Natural killer cell (primary cell): ENCODE results near the gene BTBD1. TPM values are rescaled to one million over a fixed set of nuclear protein-coding genes. Genes with fewer than 3 reads are reported as not detected.

Experiments
- ATAC-seq, 3 donors: fragments of 150-1000 bp in 2 of 3; fragments of 200-7000 bp in 1 of 3; cut with Tn5 transposase; 1 replicate in 1 of 3; 2 replicates in 2 of 3; pipeline ENCODE4 v1.10.0; 2021; ENCODE audit warnings: mild to moderate bottlenecking in 2 of 3, moderate library complexity in 2 of 3
- DNase-seq, 2 donors: peaks; one replicate each; pipeline versions ENCODE4 v3.0.0 to v3.0.0-alpha.2; 2013 to 2021; ENCODE audit warnings: mixed read lengths in 1 of 2
- H3K27ac ChIP-seq: one replicate; pipeline ENCODE4 v1.5.1; 2013; ENCODE audit warnings: mild to moderate bottlenecking, low read length
- H3K27me3 ChIP-seq: one replicate; pipeline ENCODE4 v1.6.1; 2013; ENCODE audit warnings: low read length; ENCODE audit not compliant: control insufficient read depth, insufficient read depth
- H3K36me3 ChIP-seq: one replicate; pipeline ENCODE4 v1.6.1; 2013; ENCODE audit warnings: low read length; ENCODE audit not compliant: control insufficient read depth, insufficient read depth
- H3K4me1 ChIP-seq: one replicate; pipeline ENCODE4 v1.6.1; 2013; ENCODE audit warnings: low read length; ENCODE audit not compliant: control insufficient read depth, insufficient read depth
- H3K4me3 ChIP-seq: one replicate; pipeline ENCODE4 v1.5.1; 2013; ENCODE audit warnings: low read length
- H3K9me3 ChIP-seq: one replicate; pipeline ENCODE4 v1.6.1; 2013; ENCODE audit warnings: low read length; ENCODE audit not compliant: control insufficient read depth, insufficient read depth
- H3K27ac Mint-ChIP-seq, 2 donors: one replicate each; pipeline ENCODE4 v1.8.0; 2022; ENCODE audit warnings: mild to moderate bottlenecking in 2 of 2, mixed read lengths in 2 of 2, moderate library complexity in 1 of 2
- H3K27me3 Mint-ChIP-seq, 2 donors: one replicate each; pipeline ENCODE4 v1.8.0; 2022; ENCODE audit warnings: low read depth in 2 of 2, mixed read lengths in 2 of 2
- H3K36me3 Mint-ChIP-seq: one replicate; pipeline ENCODE4 v1.8.0; 2022; ENCODE audit warnings: mixed read lengths
- H3K4me1 Mint-ChIP-seq, 2 donors: one replicate each; pipeline ENCODE4 v1.8.0; 2022; ENCODE audit warnings: mixed read lengths in 2 of 2
- H3K4me3 Mint-ChIP-seq: one replicate; pipeline ENCODE4 v1.8.0; 2022; ENCODE audit warnings: mild to moderate bottlenecking, moderate library complexity, mixed read lengths
- H3K9me3 Mint-ChIP-seq, 2 donors: one replicate each; pipeline ENCODE4 v1.8.0; 2022; ENCODE audit warnings: mixed read lengths in 2 of 2
- CTCF ChIP-seq: fragments of 200-600 bp; IDR thresholded peaks from one replicate; pipeline ENCODE4 v1.8.0; 2022; ENCODE audit warnings: antibody characterized with exemption
- WGBS: methylation state at CpG from one replicate; pipeline ENCODE4 v1.1.7; 2013; ENCODE audit warnings: missing lambda C conversion rate; ENCODE audit not compliant: insufficient coverage; 5-methylcytosine and 5-hydroxymethylcytosine counted together
- intact Hi-C: fragments of 100-400 bp; cut with micrococcal nuclease; formaldehyde crosslinking; loops from one replicate; pipeline ENCODE4 v1.14.2; 2022
- total RNA-seq, 4 donors: library from RNA; stranded (reverse); fragments of 120-200 nt in 1 of 4; gene quantifications; one replicate each; pipeline versions ENCODE4 v1.2.3 to v1.2.4, GENCODE V29; 2013 to 2022

Gene BTBD1
- total RNA-seq = 10 to 100 TPM; 42.5 to 54.4 (median 54.0) TPM
- total RNA-seq (2013) = 68.7 TPM

GRCh38 chr15:83066734-83067637 is at the start of gene BTBD1:
Gene BTBD1 (minus strand): TSS chr15:83067252. CDS start chr15:83067151, 101 bp downstream.
- WGBS = under 1% methylated on average over 89 of the region's 90 CpGs
- peaks cover under 1 to 1% of the 10 kb centered on the region in 2 donors for H3K27me3 Mint-ChIP-seq
- H3K4me1 ChIP-seq = peaks cover 11% of the 10 kb centered on the region
- peak within 1 kb of the TSS; percentile 83 for H3K4me3 Mint-ChIP-seq
- no peaks in the 10 kb centered on the region for H3K27me3 ChIP-seq
- H3K36me3 Mint-ChIP-seq = peaks cover under 1% of the 10 kb centered on the region
- DNase-seq (peak; percentile 74 to 86), ATAC-seq (peak; percentile 82 to 92 (median 85))
- H3K36me3 ChIP-seq = peaks cover 2% of the 10 kb centered on the region
- H3K9me3 Mint-ChIP-seq = no peaks in the 10 kb centered on the region
- intact Hi-C loops = loop anchor here (10.0 kb wide), 1 partner anchor 252 kb away; no protein-coding TSS in a partner anchor
- peak within 1 kb of the TSS; percentile 57 for H3K4me3 ChIP-seq
- peaks cover 8 to 16% of the 10 kb centered on the region in 2 donors for H3K4me1 Mint-ChIP-seq
- H3K27ac Mint-ChIP-seq = peak within 1 kb of the TSS in 1 of 2 donors; percentile 68
- no peak for TF ChIP-seq CTCF
- peak within 1 kb of the TSS; percentile 69 for H3K27ac ChIP-seq
- no peaks in the 10 kb centered on the region for H3K9me3 ChIP-seq

GRCh38 chr15:83115831-83116565 is 48.9 kb upstream of the BTBD1 start:
- Histone ChIP-seq H3K36me3 (peaks cover 12% of the 10 kb centered on the region), H3K9me3 (no peaks in the 10 kb centered on the region), H3K27me3 (no peaks in the 10 kb centered on the region), H3K4me3 (no peak overlapping the region), H3K27ac (no peak overlapping the region), H3K4me1 (no peaks in the 10 kb centered on the region)
- no peak for ATAC-seq
- Mint-ChIP-seq H3K4me1 (peaks cover 0 to 11% of the 10 kb centered on the region in 2 donors), H3K27ac (no peak overlapping the region), H3K36me3 (no peaks in the 10 kb centered on the region), H3K9me3 (no peaks in the 10 kb centered on the region), H3K27me3 (no peaks in the 10 kb centered on the region), H3K4me3 (no peak overlapping the region)
- DNase-seq = no peak
- no peak for TF ChIP-seq CTCF
- intact Hi-C loops = no loop called here
- 92% methylated on average over 9 of the region's 11 CpGs for WGBS

GRCh38 chr15:83115410-83115809 is 48.4 kb upstream of the BTBD1 start:
- no peak overlapping the region for H3K4me3 Mint-ChIP-seq
- TF ChIP-seq CTCF = no peak
- H3K36me3 Mint-ChIP-seq = no peaks in the 10 kb centered on the region
- no peaks in the 10 kb centered on the region for H3K27me3 ChIP-seq
- H3K4me1 ChIP-seq = no peaks in the 10 kb centered on the region
- WGBS = 85% methylated on average over 1 of the region's 3 CpGs
- H3K36me3 ChIP-seq = peaks cover 12% of the 10 kb centered on the region
- peaks cover 2 to 12% of the 10 kb centered on the region in 2 donors for H3K4me1 Mint-ChIP-seq
- no peaks in the 10 kb centered on the region for H3K27me3 Mint-ChIP-seq
- intact Hi-C loops = no loop called here
- H3K9me3 Mint-ChIP-seq = no peaks in the 10 kb centered on the region
- no peak overlapping the region for H3K27ac Mint-ChIP-seq
- ATAC-seq (no peak), DNase-seq (no peak)
- no peak overlapping the region for H3K27ac ChIP-seq
- no peaks in the 10 kb centered on the region for H3K9me3 ChIP-seq
- H3K4me3 ChIP-seq = no peak overlapping the region
